Smooth muscle cell (in vitro differentiated cells): Measurements from ENCODE around the gene EPHB2. TPM values are rescaled to one million over a fixed set of nuclear protein-coding genes. Genes with fewer than 3 reads are reported as not detected.

Source experiments
- DNase-seq: peaks from one replicate; lab custom pipeline; 2025; ENCODE audit not compliant: unreplicated experiment; lab: John Stamatoyannopoulos, UW
- H2AFZ ChIP-seq: fragments of 200-600 bp; sonication (generic); 2 replicates; pipeline ENCODE4 v1.6.0; 2016; ENCODE audit warnings: antibody characterized with exemption, low read depth, mild to moderate bottlenecking
- H3F3A ChIP-seq: fragments of 200-600 bp; sonication (generic); 2 replicates; pipeline ENCODE4 v1.6.0; 2017; ENCODE audit warnings: antibody characterized with exemption, low read depth
- H3K27ac ChIP-seq: fragments of 200-600 bp; sonication (generic); 2 replicates; pipeline ENCODE4 v1.5.1; 2016; ENCODE audit warnings: low read depth, mild to moderate bottlenecking
- H3K27me3 ChIP-seq: fragments of 200-600 bp; sonication (generic); 2 replicates; pipeline ENCODE4 v1.6.1; 2016; ENCODE audit warnings: low read depth, mild to moderate bottlenecking
- H3K36me3 ChIP-seq: fragments of 200-600 bp; sonication (generic); 2 replicates; pipeline ENCODE4 v1.5.1; 2016; ENCODE audit warnings: low read depth
- H3K4me1 ChIP-seq: fragments of 200-600 bp; sonication (generic); 2 replicates; pipeline ENCODE4 v1.5.1; 2016; ENCODE audit warnings: low read depth
- H3K4me2 ChIP-seq: fragments of 200-600 bp; sonication (generic); 2 replicates; pipeline ENCODE4 v1.6.0; 2016; ENCODE audit warnings: mild to moderate bottlenecking
- H3K4me3 ChIP-seq: fragments of 200-600 bp; sonication (generic); 2 replicates; pipeline ENCODE4 v1.5.1; 2016; ENCODE audit warnings: mild to moderate bottlenecking
- H3K79me2 ChIP-seq: fragments of 200-600 bp; sonication (generic); 2 replicates; pipeline ENCODE4 v1.6.0; 2016; ENCODE audit warnings: low read depth, mild to moderate bottlenecking
- H3K9ac ChIP-seq: fragments of 200-600 bp; sonication (generic); 2 replicates; pipeline ENCODE4 v1.6.0; 2016; ENCODE audit warnings: low read depth
- H3K9me3 ChIP-seq: fragments of 200-600 bp; sonication (generic); replicated peaks from 2 replicates; pipeline ENCODE4 v1.5.1; 2016; ENCODE audit warnings: low read depth
- H4K20me1 ChIP-seq: fragments of 200-600 bp; sonication (generic); 2 replicates; pipeline ENCODE4 v1.6.0; 2016; ENCODE audit warnings: low read depth
- CTCF ChIP-seq: fragments of 200-600 bp; sonication (generic); IDR thresholded peaks from 2 replicates; pipeline ENCODE4 v1.5.1; 2017; ENCODE audit warnings: borderline replicate concordance, mild to moderate bottlenecking, antibody characterized with exemption; ENCODE audit not compliant: insufficient read depth, poor library complexity, severe bottlenecking
- WGBS: methylation state at CpG from one replicate; pipeline ENCODE4 v1.1.7; 2016; ENCODE audit warnings: low lambda C conversion rate; 5-methylcytosine and 5-hydroxymethylcytosine counted together
- polyA plus RNA-seq: library from polyadenylated mRNA; unstranded; fragments of >200 nt; fragmentation: Nextera tagmentation; extraction: Ambion mirVana; gene quantifications from 2 replicates; pipeline ENCODE4 v1.2.1, GENCODE V29; 2016
- total RNA-seq: library from RNA; depleted of rRNA; stranded (reverse); fragments of >200 nt; gene quantifications from 2 replicates; pipeline ENCODE4 v1.2.3, GENCODE V29; 2014

The EPHB2 gene
- total and polyA plus RNA-seq, 2 experiments from 2014 or later, result 1.1 to 6.7 TPM

GRCh38 chr1:22959545-22960360 is 249.1 kb downstream of the EPHB2 start:
- no peak overlapping the region for H3K9ac ChIP-seq
- no peak for DNase-seq
- WGBS, result 78% methylated on average over 7 of the region's 7 CpGs
- H3K79me2 ChIP-seq, result no peaks in the 10 kb centered on the region
- H3K27ac ChIP-seq, result no peak overlapping the region
- H3K36me3 ChIP-seq, result no peaks in the 10 kb centered on the region
- no peaks in the 10 kb centered on the region for H3F3A ChIP-seq
- no peaks in the 10 kb centered on the region for H4K20me1 ChIP-seq
- no peaks in the 10 kb centered on the region for H3K9me3 ChIP-seq
- H3K4me1 ChIP-seq, result no peaks in the 10 kb centered on the region
- H2AFZ ChIP-seq, result no peak overlapping the region
- TF ChIP-seq CTCF, result no peak
- no peak overlapping the region for H3K4me3 ChIP-seq
- H3K4me2 ChIP-seq, result no peak overlapping the region
- H3K27me3 ChIP-seq, result no peaks in the 10 kb centered on the region

GRCh38 chr1:22962558-22962957 is 251.9 kb downstream of the EPHB2 start:
- H3K9ac ChIP-seq, result no peak overlapping the region
- DNase-seq, result no peak
- no peak overlapping the region for H3K4me2 ChIP-seq
- H3K27me3 ChIP-seq, result no peaks in the 10 kb centered on the region
- no peaks in the 10 kb centered on the region for H3K36me3 ChIP-seq
- H3K4me1 ChIP-seq, result no peaks in the 10 kb centered on the region
- H2AFZ ChIP-seq, result no peak overlapping the region
- no peak for TF ChIP-seq CTCF
- no peaks in the 10 kb centered on the region for H4K20me1 ChIP-seq
- H3F3A ChIP-seq, result no peaks in the 10 kb centered on the region
- no peaks in the 10 kb centered on the region for H3K9me3 ChIP-seq
- 52% methylated on average over 3 of the region's 3 CpGs for WGBS
- no peak overlapping the region for H3K27ac ChIP-seq
- H3K4me3 ChIP-seq, result no peak overlapping the region
- H3K79me2 ChIP-seq, result no peaks in the 10 kb centered on the region

GRCh38 chr1:22963044-22963677 is 252.5 kb downstream of the EPHB2 start:
- H3K9ac ChIP-seq, result no peak overlapping the region
- H3K4me1 ChIP-seq, result no peaks in the 10 kb centered on the region
- H3K4me3 ChIP-seq, result no peak overlapping the region
- no peak overlapping the region for H2AFZ ChIP-seq
- H3K9me3 ChIP-seq, result no peaks in the 10 kb centered on the region
- no peak overlapping the region for H3K4me2 ChIP-seq
- H3K27ac ChIP-seq, result no peak overlapping the region
- no peak for DNase-seq
- TF ChIP-seq CTCF, result no peak
- H3K36me3 ChIP-seq, result no peaks in the 10 kb centered on the region
- no peaks in the 10 kb centered on the region for H4K20me1 ChIP-seq
- H3F3A ChIP-seq, result no peaks in the 10 kb centered on the region
- peaks cover 6% of the 10 kb centered on the region for H3K27me3 ChIP-seq
- no peaks in the 10 kb centered on the region for H3K79me2 ChIP-seq
- WGBS, result 88% methylated on average over 10 of the region's 10 CpGs
